ENCODE results near the gene RGS7.

GRCh38 chr1:241389400-241389799 lies 32.4 kb upstream of the RGS7 start:
- TF ChIP-seq POLR2A (IDR thresholded peaks at IDR 0.05; ENCODE audit: low read depth) (no peak), CTCF (IDR thresholded peaks at IDR 0.05) (no peak), POLR2AphosphoS5 (IDR thresholded peaks at IDR 0.05) (no peak)

Data from esophagus muscularis mucosa (tissue), 3 donors.